Measurements from ENCODE around the gene STXBP2.

The STXBP2 gene

GRCh38 chr19:7628589-7629311 lies 8.2 kb upstream of the STXBP2 start:
- H2AFZ ChIP-seq (ENCODE audit: low read depth, low read length, severe bottlenecking): peak overlapping the region; percentile 40
- no peaks in the 10 kb centered on the region for H4K20me1 ChIP-seq (ENCODE audit: low read depth, low read length)
- TF ChIP-seq CTCF (IDR thresholded peaks at IDR 0.05; ENCODE audit: insufficient read depth, low read length, poor library complexity, severe bottlenecking) (no peak), EZH2phosphoT487 (conservative IDR thresholded peaks at IDR 0.05; ENCODE audit: low read length) (no peak)
- peaks cover 42% of the 10 kb centered on the region for H3K79me2 ChIP-seq (ENCODE audit: insufficient read depth, low read length)
- H3K27ac ChIP-seq (ENCODE audit: low read depth, low read length): no peak overlapping the region
- no peaks in the 10 kb centered on the region for H3K27me3 ChIP-seq (ENCODE audit: low read length)
- H3K9me2 ChIP-seq (replicated peaks; ENCODE audit: insufficient read depth, low read length): no peaks in the 10 kb centered on the region
- no peaks in the 10 kb centered on the region for H3K9me3 ChIP-seq (ENCODE audit: insufficient read depth, low read length)
- peak overlapping the region; percentile 88 for H3K4me3 ChIP-seq (ENCODE audit: insufficient read depth, low read length, poor library complexity, severe bottlenecking)
- H3K36me3 ChIP-seq (ENCODE audit: low read length): no peaks in the 10 kb centered on the region
- peak overlapping the region; percentile 91 for H3K9ac ChIP-seq (ENCODE audit: low read length)
- no peaks in the 10 kb centered on the region for H3F3A ChIP-seq (ENCODE audit: insufficient read depth)
- H3K4me2 ChIP-seq (ENCODE audit: low read depth, low read length, poor library complexity, severe bottlenecking): peak overlapping the region; percentile 79

GRCh38 chr19:7629347-7630054 lies 7.4 kb upstream of the STXBP2 start, which contains the start of the genes PET100 and XAB2:
Gene PET100 (plus strand): TSS chr19:7629793. CDS start chr19:7629834, 41 bp downstream.
Gene XAB2 (minus strand): TSS chr19:7629545. CDS start chr19:7629527, 18 bp downstream.
- peak within 1 kb of the TSS; percentile 97 for H3K4me2 ChIP-seq (ENCODE audit: low read depth, low read length, poor library complexity, severe bottlenecking)
- H3F3A ChIP-seq (ENCODE audit: insufficient read depth): no peaks in the 10 kb centered on the region
- H3K27ac ChIP-seq (ENCODE audit: low read depth, low read length): no peak within 1 kb of the TSS
- H4K20me1 ChIP-seq (ENCODE audit: low read depth, low read length): no peaks in the 10 kb centered on the region
- H3K27me3 ChIP-seq (ENCODE audit: low read length): no peaks in the 10 kb centered on the region
- H3K9ac ChIP-seq (ENCODE audit: low read length): peak within 1 kb of the TSS; percentile 91
- H3K36me3 ChIP-seq (ENCODE audit: low read length): no peaks in the 10 kb centered on the region
- H3K79me2 ChIP-seq (ENCODE audit: insufficient read depth, low read length): peaks cover 42% of the 10 kb centered on the region
- TF ChIP-seq EZH2phosphoT487 (conservative IDR thresholded peaks at IDR 0.05; ENCODE audit: low read length) (no peak), CTCF (IDR thresholded peaks at IDR 0.05; ENCODE audit: insufficient read depth, low read length, poor library complexity, severe bottlenecking) (no peak)
- no peaks in the 10 kb centered on the region for H3K9me3 ChIP-seq (ENCODE audit: insufficient read depth, low read length)
- no peaks in the 10 kb centered on the region for H3K9me2 ChIP-seq (replicated peaks; ENCODE audit: insufficient read depth, low read length)
- peak within 1 kb of the TSS; percentile 40 for H2AFZ ChIP-seq (ENCODE audit: low read depth, low read length, severe bottlenecking)
- peak within 1 kb of the TSS; percentile 98 for H3K4me3 ChIP-seq (ENCODE audit: insufficient read depth, low read length, poor library complexity, severe bottlenecking)

- no peak overlapping the region for H3K27ac ChIP-seq (ENCODE audit: low read depth, low read length)
- no peak overlapping the region for H3K9ac ChIP-seq (ENCODE audit: low read length)
- no peaks in the 10 kb centered on the region for H3K9me3 ChIP-seq (ENCODE audit: insufficient read depth, low read length)
- no peaks in the 10 kb centered on the region for H3K36me3 ChIP-seq (ENCODE audit: low read length)
- no peaks in the 10 kb centered on the region for H3F3A ChIP-seq (ENCODE audit: insufficient read depth)
- no peaks in the 10 kb centered on the region for H4K20me1 ChIP-seq (ENCODE audit: low read depth, low read length)
- no peak overlapping the region for H2AFZ ChIP-seq (ENCODE audit: low read depth, low read length, severe bottlenecking)
- no peak overlapping the region for H3K4me2 ChIP-seq (ENCODE audit: low read depth, low read length, poor library complexity, severe bottlenecking)
- peaks cover 39% of the 10 kb centered on the region for H3K79me2 ChIP-seq (ENCODE audit: insufficient read depth, low read length)
- no peaks in the 10 kb centered on the region for H3K9me2 ChIP-seq (replicated peaks; ENCODE audit: insufficient read depth, low read length)
- TF ChIP-seq CTCF (IDR thresholded peaks at IDR 0.05; ENCODE audit: insufficient read depth, low read length, poor library complexity, severe bottlenecking) (no peak), EZH2phosphoT487 (conservative IDR thresholded peaks at IDR 0.05; ENCODE audit: low read length) (no peak)
- no peaks in the 10 kb centered on the region for H3K27me3 ChIP-seq (ENCODE audit: low read length)
- H3K4me3 ChIP-seq (ENCODE audit: insufficient read depth, low read length, poor library complexity, severe bottlenecking): no peak overlapping the region
Measured at GRCh38 chr19:7631577-7631976, 5.3 kb upstream of the STXBP2 start.
